Gastrocnemius medialis (tissue), 4 donors: Measurements from ENCODE around the gene MMRN2. TPM values are rescaled to one million over a fixed set of nuclear protein-coding genes. Genes with fewer than 3 reads are reported as not detected.

Source experiments
- ATAC-seq, 2 donors: fragments of 150-250 bp; one replicate each; pipeline ENCODE4 v1.9.1; 2016
- DNase-seq, 2 donors: peaks; one replicate each; pipeline ENCODE4 v3.0.0-alpha.2; 2019
- H3K27ac ChIP-seq, 4 donors: fragments of 200-600 bp; sonication (generic); 1 replicate in 1 of 4; 2 replicates in 3 of 4; pipeline ENCODE4 v1.5.1; 2016 to 2018; ENCODE audit warnings: mild to moderate bottlenecking in 2 of 4, moderate library complexity in 1 of 4
- H3K27me3 ChIP-seq, 3 donors: fragments of 200-600 bp; sonication (generic) in 2 of 3; 1 replicate in 1 of 3; 2 replicates in 2 of 3; pipeline versions ENCODE4 v1.5.1 to v1.6.0; 2016 to 2019; ENCODE audit warnings: mild to moderate bottlenecking in 1 of 3, moderate library complexity in 1 of 3
- H3K36me3 ChIP-seq, 2 donors: fragments of 200-600 bp; sonication (generic) in 1 of 2; one replicate each; pipeline ENCODE4 v1.5.1; 2017 to 2018
- H3K4me1 ChIP-seq, 2 donors: fragments of 200-600 bp; sonication (generic) in 1 of 2; one replicate each; pipeline ENCODE4 v1.5.1; 2016 to 2017; ENCODE audit warnings: mild to moderate bottlenecking in 2 of 2
- H3K4me3 ChIP-seq, 4 donors: fragments of 200-600 bp; sonication (generic) in 3 of 4; 1 replicate in 1 of 4; 2 replicates in 3 of 4; pipeline ENCODE4 v1.5.1; 2016 to 2019; ENCODE audit warnings: mild to moderate bottlenecking in 2 of 4
- H3K9me3 ChIP-seq, 3 donors: fragments of 200-600 bp; sonication (generic) in 2 of 3; 1 replicate in 1 of 3; 2 replicates in 2 of 3; pipeline ENCODE4 v1.5.1; 2016 to 2019
- CTCF ChIP-seq, 5 experiments: fragments of 450-650 bp in 3 of 5; fragments of 200-600 bp in 2 of 5; sonication (generic) in 2 of 5; IDR thresholded peaks in 4 of 5; conservative IDR thresholded peaks in 1 of 5; 1 replicate in 4 of 5; 2 replicates in 1 of 5; pipeline ENCODE4 v1.5.1; 2016 to 2019; ENCODE audit warnings: antibody characterized with exemption in 5 of 5, mild to moderate bottlenecking in 3 of 5, moderate library complexity in 3 of 5
- POLR2A ChIP-seq, 2 donors: fragments of 450-650 bp; IDR thresholded peaks; one replicate each; pipeline ENCODE4 v1.6.1; 2017; ENCODE audit warnings: antibody characterized with exemption in 2 of 2, mild to moderate bottlenecking in 2 of 2, moderate library complexity in 2 of 2
- in situ Hi-C, 4 donors: fragments of 200-750 bp; cut with MboI; loops; one replicate each; pipeline versions ENCODE4 v1.15.0 to v1.8.0; 2017; ENCODE audit warnings: low sequenced_read_pairs in 4 of 4
- intact Hi-C: fragments of 100-400 bp; cut with DNase I; formaldehyde crosslinking; loops from one replicate; pipeline ENCODE4 v1.15.1; 2023; ENCODE audit warnings: low total_unique reads
- total RNA-seq, 4 donors: library from RNA; depleted of rRNA; stranded (reverse); fragments of >200 nt; gene quantifications; one replicate each; pipeline versions ENCODE4 v1.1.0 to v1.2.3, GENCODE V29; 2016

MMRN2 gene
- total RNA-seq, 4 donors from 2014 or later, result 14.6 to 34.8 (median 25.8) TPM

DNA sequence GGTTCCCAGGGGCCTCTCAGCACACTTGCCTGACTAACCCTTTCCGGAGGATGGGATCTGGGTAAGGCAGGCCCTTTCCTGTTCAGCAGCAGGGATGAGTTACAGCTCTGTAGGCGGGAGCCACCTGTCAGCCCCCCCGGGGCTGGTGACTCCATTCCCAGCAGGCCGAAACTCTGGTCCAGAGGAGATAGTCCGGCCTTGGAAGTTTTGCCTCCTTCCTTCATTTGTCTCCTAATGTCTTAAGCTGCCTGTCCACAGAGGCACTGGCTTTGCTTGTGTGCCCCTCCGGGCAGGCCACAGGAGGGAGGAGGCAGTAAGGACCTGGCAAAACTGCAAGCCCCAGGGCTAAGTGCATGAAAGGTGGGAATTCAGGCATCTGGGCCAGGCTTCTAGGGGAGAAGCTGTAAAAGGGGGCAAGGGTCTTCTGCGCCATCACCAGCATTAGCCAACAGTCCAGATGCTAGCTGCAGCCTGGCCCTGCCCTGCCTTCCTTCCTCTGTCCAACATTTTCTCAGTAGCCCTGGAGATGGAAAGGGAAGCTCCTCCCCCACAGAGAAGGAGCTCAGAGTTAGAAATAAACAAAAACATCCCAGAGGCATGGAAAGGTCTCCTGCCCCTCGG, 12.1 kb upstream of the MMRN2 start:
- in situ Hi-C loops, result no loop called here
- ATAC-seq (no peak), DNase-seq (peak in 1 of 2 donors; percentile 26)
- Histone ChIP-seq H3K4me1 (peaks cover 32 to 42% of the 10 kb centered on the region in 2 donors), H3K27ac (peak overlapping the region; percentile 90 to 98 (median 96)), H3K36me3 (no peaks in the 10 kb centered on the region), H3K4me3 (peak overlapping the region; percentile 62 to 87 (median 74)), H3K27me3 (no peaks in the 10 kb centered on the region), H3K9me3 (no peaks in the 10 kb centered on the region)
- TF ChIP-seq POLR2A (IDR thresholded peaks at IDR 0.05), result peak in 1 of 2 donors; percentile 3
- no peak for TF ChIP-seq CTCF (IDR thresholded peaks at IDR 0.05 in 4 of 5, conservative IDR thresholded peaks at IDR 0.05 in 1 of 5)
- intact Hi-C loops, result loop anchor here (5.0 kb wide), 2 partner anchors 212 to 282 kb away; partner anchors contain the start of gene BMPR1A

DNA sequence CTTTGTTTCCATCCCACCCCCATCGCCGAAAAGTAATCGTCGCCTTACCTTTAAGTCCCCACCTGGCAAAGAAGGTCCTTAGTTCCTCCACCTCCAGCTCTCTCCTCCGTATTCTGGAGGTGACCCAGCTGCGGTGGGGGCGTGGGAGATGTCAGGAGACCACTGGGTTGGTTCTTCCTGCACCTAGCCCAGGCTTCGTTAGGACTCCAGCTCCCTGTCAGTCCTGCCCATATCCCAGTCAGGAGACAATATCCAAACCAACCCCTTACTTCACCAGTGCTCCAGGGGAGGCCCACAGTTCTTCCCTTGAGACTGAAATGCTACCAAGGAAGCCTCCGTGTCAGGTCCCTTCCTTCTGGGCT, 11.6 kb upstream of the MMRN2 start:
- no peaks in the 10 kb centered on the region for H3K36me3 ChIP-seq
- no peak for ATAC-seq
- TF ChIP-seq CTCF (IDR thresholded peaks at IDR 0.05 in 4 of 5, conservative IDR thresholded peaks at IDR 0.05 in 1 of 5) (no peak), POLR2A (IDR thresholded peaks at IDR 0.05) (no peak)
- no peaks in the 10 kb centered on the region for H3K9me3 ChIP-seq
- peak overlapping the region; percentile 90 to 98 (median 96) for H3K27ac ChIP-seq
- peak overlapping the region; percentile 62 to 87 (median 74) for H3K4me3 ChIP-seq
- in situ Hi-C loops, result no loop called here
- peak in 1 of 2 donors; percentile 15 for DNase-seq
- intact Hi-C loops, result loop anchor here (5.0 kb wide), 1 partner anchor 282 kb away; no protein-coding TSS in a partner anchor
- peaks cover 32 to 42% of the 10 kb centered on the region in 2 donors for H3K4me1 ChIP-seq
- no peaks in the 10 kb centered on the region for H3K27me3 ChIP-seq

DNA sequence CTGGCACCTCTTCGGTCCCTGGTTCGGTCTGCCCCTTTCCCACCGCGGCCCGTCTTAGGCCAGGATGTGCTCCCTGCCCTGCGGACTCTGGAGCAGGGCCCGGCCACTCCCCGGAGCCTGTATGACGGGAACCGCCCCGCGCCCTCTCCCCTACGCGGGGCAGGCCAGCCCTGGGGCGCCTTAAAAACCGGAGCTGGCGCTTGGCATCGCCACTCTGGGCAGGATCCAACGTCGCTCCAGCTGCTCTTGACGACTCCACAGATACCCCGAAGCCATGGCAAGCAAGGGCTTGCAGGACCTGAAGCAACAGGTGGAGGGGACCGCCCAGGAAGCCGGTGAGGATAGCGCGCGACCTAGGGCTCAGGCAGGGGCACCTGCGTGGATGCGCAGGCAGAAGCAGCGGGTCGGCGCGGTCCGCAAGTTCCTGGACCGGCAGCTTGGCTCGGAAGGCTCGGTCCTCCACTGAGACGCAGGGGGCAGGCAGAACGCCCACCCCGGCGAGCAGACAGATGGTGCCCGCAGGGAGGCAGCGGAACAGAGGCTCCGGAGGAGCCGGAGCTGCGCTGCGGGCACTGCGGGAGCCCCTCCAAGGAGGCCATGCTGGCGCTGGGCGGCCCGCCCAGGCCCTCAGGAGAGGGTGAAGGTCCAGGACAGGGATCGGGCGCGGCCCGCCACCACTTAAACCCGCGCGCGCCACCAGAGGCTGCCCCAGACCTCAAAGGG, 11.0 kb upstream of the MMRN2 start, which contains the start of gene ADIRF:
Gene ADIRF, plus strand, starts transcription at position 212 of the 723 bp plus-strand sequence. Its CDS starts 63 bp downstream, at position 275.
- Histone ChIP-seq H3K4me3 (peak within 1 kb of the TSS; percentile 62 to 87 (median 74)), H3K36me3 (no peaks in the 10 kb centered on the region), H3K4me1 (peaks cover 32 to 42% of the 10 kb centered on the region in 2 donors), H3K9me3 (no peaks in the 10 kb centered on the region), H3K27me3 (no peaks in the 10 kb centered on the region), H3K27ac (peak within 1 kb of the TSS; percentile 90 to 98 (median 96))
- ATAC-seq (no peak), DNase-seq (peak in 1 of 2 donors; percentile 44)
- TF ChIP-seq POLR2A (IDR thresholded peaks at IDR 0.05) (peak in 1 of 2 donors; percentile 13), CTCF (IDR thresholded peaks at IDR 0.05 in 4 of 5, conservative IDR thresholded peaks at IDR 0.05 in 1 of 5) (no peak)
- in situ Hi-C loops (no loop called here), intact Hi-C loops (loop anchor here (5.0 kb wide), 1 partner anchor 281 kb away; no protein-coding TSS in a partner anchor)

DNA sequence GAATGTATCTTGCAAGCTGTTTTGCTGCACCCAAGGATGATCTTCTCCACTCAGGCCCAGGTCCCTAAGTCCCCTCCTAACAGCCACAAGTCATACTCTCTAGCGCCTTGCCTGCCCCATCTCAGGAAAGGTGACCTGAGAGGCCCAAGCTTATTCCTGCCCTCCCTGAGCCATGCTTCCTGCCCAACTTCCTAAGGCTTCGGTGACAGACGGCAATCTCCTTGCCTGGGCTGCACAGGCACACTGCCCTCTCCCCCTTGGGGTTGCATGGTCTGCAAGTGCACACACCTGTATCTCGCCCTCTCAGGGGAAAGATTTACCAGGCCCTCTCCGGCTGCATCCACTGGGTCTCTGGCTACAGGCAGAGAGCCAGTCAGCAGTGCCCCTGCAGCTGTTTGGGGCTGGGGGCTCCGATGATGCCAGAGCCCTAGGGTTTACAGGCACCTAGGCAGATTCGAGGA, 10.1 kb upstream of the MMRN2 start:
- ATAC-seq (no peak), DNase-seq (peak in 1 of 2 donors; percentile 14)
- Histone ChIP-seq H3K27ac (peak overlapping the region; percentile 90 to 98 (median 96)), H3K4me1 (peaks cover 32 to 42% of the 10 kb centered on the region in 2 donors), H3K27me3 (no peaks in the 10 kb centered on the region), H3K4me3 (peak overlapping the region; percentile 62 to 87 (median 74)), H3K9me3 (no peaks in the 10 kb centered on the region), H3K36me3 (no peaks in the 10 kb centered on the region)
- intact Hi-C loops (loop anchor here (5.0 kb wide), 1 partner anchor 280 kb away; no protein-coding TSS in a partner anchor), in situ Hi-C loops (no loop called here)
- TF ChIP-seq CTCF (IDR thresholded peaks at IDR 0.05 in 4 of 5, conservative IDR thresholded peaks at IDR 0.05 in 1 of 5), result no peak
- TF ChIP-seq POLR2A (IDR thresholded peaks at IDR 0.05), result no peak
